Trophoblast cell (in vitro differentiated cells and primary cell): ENCODE data around the gene USP47.

Source experiments
- DNase-seq, 2 donors: peaks; one replicate each; pipeline ENCODE4 v3.0.0-alpha.2; 2016
- H2AFZ ChIP-seq: 2 replicates; pipeline ENCODE4 v1.6.1; 2013; ENCODE audit warnings: low read length, moderate library complexity, mild to moderate bottlenecking; ENCODE audit not compliant: insufficient read depth, poor library complexity
- H2AK5ac ChIP-seq: 2 replicates; pipeline ENCODE4 v1.6.1; 2013; ENCODE audit warnings: mild to moderate bottlenecking, low read length
- H2BK120ac ChIP-seq: 2 replicates; pipeline ENCODE4 v1.6.1; 2013; ENCODE audit warnings: low read length, mild to moderate bottlenecking, moderate library complexity; ENCODE audit not compliant: insufficient read depth, poor library complexity
- H2BK12ac ChIP-seq: 2 replicates; pipeline ENCODE4 v1.6.1; 2013; ENCODE audit warnings: mild to moderate bottlenecking, low read length, moderate library complexity
- H2BK5ac ChIP-seq: 2 replicates; pipeline ENCODE4 v1.6.1; 2013; ENCODE audit warnings: low read length, low read depth, moderate library complexity, mild to moderate bottlenecking; ENCODE audit not compliant: poor library complexity
- H3K14ac ChIP-seq: 2 replicates; pipeline ENCODE4 v1.6.1; 2013; ENCODE audit warnings: mild to moderate bottlenecking, low read length
- H3K18ac ChIP-seq: 2 replicates; pipeline ENCODE4 v1.6.1; 2013; ENCODE audit warnings: mild to moderate bottlenecking, low read length
- H3K23ac ChIP-seq: 2 replicates; pipeline ENCODE4 v1.6.1; 2013; ENCODE audit warnings: low read length
- H3K27ac ChIP-seq: 2 replicates; pipeline ENCODE4 v1.5.1; 2013; ENCODE audit warnings: low read depth, mild to moderate bottlenecking, inconsistent platforms, low read length, moderate library complexity
- H3K27me3 ChIP-seq: 2 replicates; pipeline ENCODE4 v1.6.1; 2013; ENCODE audit warnings: inconsistent platforms, mild to moderate bottlenecking, low read length, moderate library complexity; ENCODE audit not compliant: insufficient read depth
- H3K36me3 ChIP-seq, 2 experiments: 1 replicate in 1 of 2; 2 replicates in 1 of 2; pipeline ENCODE4 v1.6.1; 2013; ENCODE audit warnings: low read length in 2 of 2, mild to moderate bottlenecking in 2 of 2, moderate library complexity in 1 of 2; ENCODE audit not compliant: insufficient read depth in 2 of 2, control insufficient read depth in 1 of 2
- H3K4ac ChIP-seq: 2 replicates; pipeline ENCODE4 v1.6.1; 2013; ENCODE audit warnings: low read depth, mild to moderate bottlenecking, low read length, moderate library complexity
- H3K4me1 ChIP-seq, 2 experiments: 1 replicate in 1 of 2; 2 replicates in 1 of 2; pipeline ENCODE4 v1.6.1; 2013; ENCODE audit warnings: low read length in 2 of 2, mild to moderate bottlenecking in 2 of 2, moderate library complexity in 1 of 2; ENCODE audit not compliant: insufficient read depth in 2 of 2, control insufficient read depth in 1 of 2
- H3K4me2 ChIP-seq: 2 replicates; pipeline ENCODE4 v1.6.1; 2013; ENCODE audit warnings: inconsistent platforms, mild to moderate bottlenecking, low read length, moderate library complexity
- H3K4me3 ChIP-seq: 2 replicates; pipeline ENCODE4 v1.5.1; 2013; ENCODE audit warnings: mild to moderate bottlenecking, low read depth, low read length, inconsistent platforms
- H3K79me1 ChIP-seq: one replicate; pipeline ENCODE4 v1.6.1; 2013; ENCODE audit warnings: low read length
- H3K79me2 ChIP-seq: 2 replicates; pipeline ENCODE4 v1.6.1; 2013; ENCODE audit warnings: low read length, mild to moderate bottlenecking; ENCODE audit not compliant: control insufficient read depth, insufficient read depth, poor library complexity
- H3K9ac ChIP-seq: 2 replicates; pipeline ENCODE4 v1.6.1; 2013; ENCODE audit warnings: mild to moderate bottlenecking, low read length
- H3K9me3 ChIP-seq: 2 replicates; pipeline ENCODE4 v1.6.1; 2013; ENCODE audit warnings: low read depth, mild to moderate bottlenecking, control low read depth, inconsistent platforms, low read length; ENCODE audit not compliant: insufficient read depth
- H4K12ac ChIP-seq: 2 replicates; pipeline ENCODE4 v1.6.1; 2013; ENCODE audit warnings: low read depth, mild to moderate bottlenecking, low read length, moderate library complexity
- H4K8ac ChIP-seq: 2 replicates; pipeline ENCODE4 v1.6.1; 2013; ENCODE audit warnings: low read depth, mild to moderate bottlenecking, low read length, moderate library complexity
- H4K91ac ChIP-seq: one replicate; pipeline ENCODE4 v1.6.1; 2013; ENCODE audit warnings: low read depth, mild to moderate bottlenecking, low read length, moderate library complexity
- WGBS: extraction: QIAGEN DNeasy Blood & Tissue Kit; methylation state at CpG from one replicate; pipeline ENCODE4 v1.1.7; 2013; ENCODE audit warnings: missing lambda C conversion rate; ENCODE audit not compliant: insufficient read length, insufficient coverage; ENCODE audit errors: extremely low coverage; 5-methylcytosine and 5-hydroxymethylcytosine counted together

USP47 gene

DNA sequence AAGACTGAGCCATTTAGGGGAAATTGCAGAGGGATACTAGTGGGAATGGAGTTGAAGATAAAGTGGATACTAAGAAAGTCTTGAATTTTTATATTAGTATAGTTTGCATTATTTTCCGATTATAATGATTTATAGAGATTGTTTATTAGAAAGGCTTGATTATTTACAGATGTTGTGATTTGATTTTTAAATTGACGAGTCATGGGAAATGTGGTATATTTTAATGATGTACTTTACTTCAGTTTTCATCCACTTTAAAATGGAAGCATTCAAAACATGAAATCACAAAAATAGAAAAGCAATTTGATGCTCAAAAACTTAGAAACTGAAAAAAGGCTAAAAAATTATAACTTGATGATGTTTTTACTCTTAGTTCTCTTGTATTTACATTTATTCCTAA lies 21.2 kb downstream of the USP47 start:
- Histone ChIP-seq H3K18ac (no peak overlapping the region), H3K4me2 (no peak overlapping the region), H3K36me3 (peaks cover 0 to 3% of the 10 kb centered on the region in 2 experiments), H2BK120ac (no peak overlapping the region), H4K12ac (no peak overlapping the region), H2AK5ac (no peak overlapping the region), H2BK5ac (no peak overlapping the region), H3K27me3 (no peaks in the 10 kb centered on the region), H3K79me2 (peaks cover 3% of the 10 kb centered on the region), H2BK12ac (no peak overlapping the region), H3K4ac (peak overlapping the region; percentile 62), H4K91ac (no peak overlapping the region), H3K27ac (no peak overlapping the region), H2AFZ (no peak overlapping the region), H3K4me1 (no peaks in the 10 kb centered on the region), H3K9ac (no peak overlapping the region), H4K8ac (no peak overlapping the region), H3K9me3 (no peaks in the 10 kb centered on the region), H3K4me3 (no peak overlapping the region), H3K23ac (no peak overlapping the region), H3K79me1 (no peaks in the 10 kb centered on the region), H3K14ac (no peak overlapping the region)
- DNase-seq = no peak
- WGBS = 100% methylated on average over 2 of the region's 2 CpGs

DNA sequence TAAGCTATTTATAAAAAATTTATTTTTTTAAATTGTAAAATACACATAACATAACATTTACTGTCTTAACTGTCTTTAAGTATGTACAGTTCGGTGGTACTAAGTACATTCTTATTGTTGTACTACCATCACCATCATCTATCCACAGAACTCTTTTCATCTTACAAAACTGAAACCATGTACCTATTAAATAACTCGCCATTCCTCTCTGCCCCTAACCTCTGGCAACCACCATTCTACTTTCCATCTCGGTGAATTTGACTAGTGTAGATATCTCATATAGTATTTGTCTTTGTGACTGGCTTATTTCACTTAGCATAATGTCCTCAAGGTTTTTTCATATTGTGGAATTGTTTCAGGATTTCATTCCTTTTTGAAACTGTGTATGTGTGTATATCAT lies 22.6 kb downstream of the USP47 start:
- H3K23ac ChIP-seq = no peak overlapping the region
- peaks cover 3% of the 10 kb centered on the region for H3K79me2 ChIP-seq
- H3K18ac ChIP-seq = no peak overlapping the region
- no peak overlapping the region for H3K4me3 ChIP-seq
- H3K4ac ChIP-seq = no peak overlapping the region
- H4K8ac ChIP-seq = no peak overlapping the region
- H3K9me3 ChIP-seq = no peaks in the 10 kb centered on the region
- no peak overlapping the region for H2AFZ ChIP-seq
- no peak overlapping the region for H2BK12ac ChIP-seq
- H3K9ac ChIP-seq = no peak overlapping the region
- peaks cover 0 to 3% of the 10 kb centered on the region in 2 experiments for H3K36me3 ChIP-seq
- H4K91ac ChIP-seq = no peak overlapping the region
- H3K4me1 ChIP-seq = no peaks in the 10 kb centered on the region
- H2AK5ac ChIP-seq = no peak overlapping the region
- no peak overlapping the region for H3K4me2 ChIP-seq
- H3K14ac ChIP-seq = no peak overlapping the region
- no peak for DNase-seq
- no CpG with 5 or more reads among the region's 3 CpGs for WGBS
- H2BK5ac ChIP-seq = no peak overlapping the region
- H3K79me1 ChIP-seq = no peaks in the 10 kb centered on the region
- no peak overlapping the region for H2BK120ac ChIP-seq
- no peaks in the 10 kb centered on the region for H3K27me3 ChIP-seq
- H3K27ac ChIP-seq = no peak overlapping the region
- no peak overlapping the region for H4K12ac ChIP-seq

DNA sequence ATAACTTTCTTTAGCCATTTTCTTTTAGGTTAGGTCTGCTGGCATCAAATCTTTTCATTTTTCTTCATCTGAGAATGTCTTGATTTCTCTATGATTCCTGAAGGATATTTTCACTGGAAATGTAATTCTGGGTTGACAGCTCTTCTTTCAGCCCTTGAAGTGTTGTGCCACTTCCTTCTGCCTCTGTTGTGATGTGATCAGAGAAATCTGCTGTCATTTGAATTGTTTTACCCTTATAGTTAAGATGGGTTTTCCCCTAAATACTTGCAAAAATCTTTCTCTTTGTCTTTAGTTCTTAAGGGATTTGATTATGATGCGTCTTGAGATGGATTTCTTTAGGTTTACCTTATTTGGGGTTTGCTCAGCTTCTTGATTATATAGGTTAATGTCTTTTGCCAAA lies 23.0 kb downstream of the USP47 start:
- H3K14ac ChIP-seq = no peak overlapping the region
- H2AK5ac ChIP-seq = no peak overlapping the region
- H3K4me3 ChIP-seq = no peak overlapping the region
- H4K8ac ChIP-seq = no peak overlapping the region
- H3K18ac ChIP-seq = no peak overlapping the region
- H3K9ac ChIP-seq = no peak overlapping the region
- H2BK120ac ChIP-seq = no peak overlapping the region
- no peak overlapping the region for H2AFZ ChIP-seq
- no peak overlapping the region for H4K91ac ChIP-seq
- no peak overlapping the region for H3K4me2 ChIP-seq
- no peak overlapping the region for H2BK12ac ChIP-seq
- no peak overlapping the region for H3K23ac ChIP-seq
- H3K4ac ChIP-seq = no peak overlapping the region
- no peak overlapping the region for H3K27ac ChIP-seq
- no CpG with 5 or more reads among the region's 1 CpG for WGBS
- H3K27me3 ChIP-seq = no peaks in the 10 kb centered on the region
- H4K12ac ChIP-seq = no peak overlapping the region
- no peak for DNase-seq
- no peaks in the 10 kb centered on the region for H3K9me3 ChIP-seq
- H3K36me3 ChIP-seq = peaks cover 0 to 3% of the 10 kb centered on the region in 2 experiments
- peaks cover 3% of the 10 kb centered on the region for H3K79me2 ChIP-seq
- no peaks in the 10 kb centered on the region for H3K4me1 ChIP-seq
- no peak overlapping the region for H2BK5ac ChIP-seq
- H3K79me1 ChIP-seq = no peaks in the 10 kb centered on the region

DNA sequence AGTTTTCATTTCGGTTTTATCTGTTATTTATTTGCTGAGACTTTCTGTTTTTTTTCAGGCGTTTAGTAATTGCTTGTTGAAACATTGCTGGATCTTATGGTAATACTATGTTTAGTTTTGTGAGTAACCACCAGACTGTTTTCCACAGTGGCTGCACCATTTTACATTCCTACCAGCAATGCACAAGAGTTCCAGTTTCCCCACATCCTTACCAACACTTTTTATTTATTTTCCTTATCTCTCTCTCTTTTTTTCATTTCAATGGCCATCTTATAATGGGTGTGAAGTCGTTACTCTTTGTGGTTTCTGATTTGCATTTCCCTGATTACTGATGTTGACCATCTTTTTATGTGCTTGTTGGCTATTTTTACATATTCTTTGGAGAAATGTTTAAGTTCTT lies 23.7 kb downstream of the USP47 start:
- H3K4ac ChIP-seq = no peak overlapping the region
- H3K36me3 ChIP-seq = peaks cover 0 to 3% of the 10 kb centered on the region in 2 experiments
- H3K4me2 ChIP-seq = no peak overlapping the region
- no peak overlapping the region for H2AK5ac ChIP-seq
- no peak for DNase-seq
- no peaks in the 10 kb centered on the region for H3K27me3 ChIP-seq
- H2AFZ ChIP-seq = no peak overlapping the region
- H3K79me1 ChIP-seq = no peaks in the 10 kb centered on the region
- no peaks in the 10 kb centered on the region for H3K4me1 ChIP-seq
- H3K27ac ChIP-seq = no peak overlapping the region
- no peak overlapping the region for H4K12ac ChIP-seq
- H3K9ac ChIP-seq = no peak overlapping the region
- no peak overlapping the region for H3K14ac ChIP-seq
- no peak overlapping the region for H2BK5ac ChIP-seq
- no peak overlapping the region for H4K91ac ChIP-seq
- no peak overlapping the region for H2BK120ac ChIP-seq
- no peak overlapping the region for H3K23ac ChIP-seq
- no peak overlapping the region for H3K4me3 ChIP-seq
- no peak overlapping the region for H4K8ac ChIP-seq
- H3K79me2 ChIP-seq = peaks cover 3% of the 10 kb centered on the region
- no peaks in the 10 kb centered on the region for H3K9me3 ChIP-seq
- no peak overlapping the region for H3K18ac ChIP-seq
- WGBS = no CpG with 5 or more reads among the region's 3 CpGs
- no peak overlapping the region for H2BK12ac ChIP-seq
